Measurements from ENCODE around the gene CAMTA1.

Gene CAMTA1

GRCh38 chr1:7435276-7436055 is 650.2 kb downstream of the CAMTA1 start:
- DNase-seq (ENCODE audit: low spot score) = no peak

GRCh38 chr1:7436056-7437005 is 651.1 kb downstream of the CAMTA1 start:
- no peak for DNase-seq (ENCODE audit: low spot score)

- DNase-seq (ENCODE audit: low spot score) = no peak
These were observed 651.8 kb downstream of the CAMTA1 start for GRCh38 chr1:7437036-7437435.

GRCh38 chr1:7437608-7438395 is 652.5 kb downstream of the CAMTA1 start:
- DNase-seq (ENCODE audit: low spot score) = no peak

GRCh38 chr1:7438396-7438785 is 653.1 kb downstream of the CAMTA1 start:
- DNase-seq (ENCODE audit: low spot score) = no peak

- DNase-seq (ENCODE audit: low spot score) = no peak
These were observed 653.8 kb downstream of the CAMTA1 start for GRCh38 chr1:7438921-7439655.

- no peak for DNase-seq (ENCODE audit: low spot score)
These were observed 654.9 kb downstream of the CAMTA1 start for GRCh38 chr1:7440154-7440553.

- no peak for DNase-seq (ENCODE audit: low spot score)
These were observed 656.0 kb downstream of the CAMTA1 start for GRCh38 chr1:7441143-7441841.

- DNase-seq (ENCODE audit: low spot score) = no peak
These were observed 656.8 kb downstream of the CAMTA1 start for GRCh38 chr1:7442036-7442435.

GRCh38 chr1:7442918-7443317 is 657.7 kb downstream of the CAMTA1 start:
- no peak for DNase-seq (ENCODE audit: low spot score)

GRCh38 chr1:7444363-7444762 is 659.1 kb downstream of the CAMTA1 start:
- DNase-seq (ENCODE audit: low spot score) = no peak

GRCh38 chr1:7447093-7447492 is 661.8 kb downstream of the CAMTA1 start:
- DNase-seq (ENCODE audit: low spot score) = no peak

GRCh38 chr1:7447736-7448135 is 662.5 kb downstream of the CAMTA1 start:
- no peak for DNase-seq (ENCODE audit: low spot score)

- DNase-seq (ENCODE audit: low spot score) = no peak
These were observed 663.7 kb downstream of the CAMTA1 start for GRCh38 chr1:7448986-7449385.

GRCh38 chr1:7449750-7450149 is 664.5 kb downstream of the CAMTA1 start:
- no peak for DNase-seq (ENCODE audit: low spot score)

- no peak for DNase-seq (ENCODE audit: low spot score)
These were observed 665.6 kb downstream of the CAMTA1 start for GRCh38 chr1:7450838-7451237.

GRCh38 chr1:7453038-7453437 is 667.8 kb downstream of the CAMTA1 start:
- DNase-seq (ENCODE audit: low spot score) = no peak

GRCh38 chr1:7454052-7454815 is 669.0 kb downstream of the CAMTA1 start:
- DNase-seq (ENCODE audit: low spot score) = peak; percentile 21

- DNase-seq (ENCODE audit: low spot score) = no peak
These were observed 669.9 kb downstream of the CAMTA1 start for GRCh38 chr1:7454895-7455784.

Measured in putamen (tissue), 1 donor.